HG03342 (cell line): Measurements from ENCODE around the gene C1orf87.
A peak's percentile ranks its signal among the peaks of the same experiment; 100 is the strongest.
"Not testable (repeated sequence)": the region's sequence is repeated elsewhere in the genome, so short reads cannot be mapped to it uniquely, and the experiment has no call there.

Source experiments
- ATAC-seq: cut with Tn5 transposase; IDR thresholded peaks from one replicate; pipeline ENCODE4 v1.9.1; 2021; ENCODE audit warnings: mild to moderate bottlenecking, moderate library complexity; ENCODE audit not compliant: unreplicated experiment

Gene C1orf87

DNA sequence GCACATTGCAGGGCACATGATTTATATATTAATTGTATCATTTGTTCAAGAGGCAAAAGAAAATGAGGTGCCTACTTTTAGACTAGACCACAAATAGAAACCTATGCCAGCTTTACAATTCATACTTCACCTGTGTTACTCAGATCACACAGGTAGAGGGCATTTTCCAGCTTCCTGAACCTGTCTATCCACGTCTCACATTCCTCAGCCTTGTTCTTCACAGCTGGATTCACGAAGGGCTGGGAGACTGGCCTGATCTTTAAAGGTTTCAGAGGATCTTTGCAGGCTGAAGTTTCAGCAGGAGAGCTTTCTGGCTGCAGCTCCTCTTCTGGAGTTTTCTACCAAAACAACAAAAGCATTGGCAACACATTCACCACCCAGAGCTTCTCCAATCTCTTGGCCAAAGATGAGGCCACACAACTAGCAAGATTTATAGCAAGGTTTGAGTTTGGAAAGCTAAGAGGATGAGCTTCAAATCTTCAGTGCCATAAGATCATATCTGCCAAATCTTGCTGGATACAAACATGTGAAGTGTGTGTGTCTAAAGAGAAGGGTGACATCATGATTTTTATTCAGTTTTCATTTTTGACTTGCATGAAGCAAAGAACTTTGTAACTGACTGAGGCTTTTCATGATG lies 76.0 kb downstream of the C1orf87 start:
- ATAC-seq: no peak

DNA sequence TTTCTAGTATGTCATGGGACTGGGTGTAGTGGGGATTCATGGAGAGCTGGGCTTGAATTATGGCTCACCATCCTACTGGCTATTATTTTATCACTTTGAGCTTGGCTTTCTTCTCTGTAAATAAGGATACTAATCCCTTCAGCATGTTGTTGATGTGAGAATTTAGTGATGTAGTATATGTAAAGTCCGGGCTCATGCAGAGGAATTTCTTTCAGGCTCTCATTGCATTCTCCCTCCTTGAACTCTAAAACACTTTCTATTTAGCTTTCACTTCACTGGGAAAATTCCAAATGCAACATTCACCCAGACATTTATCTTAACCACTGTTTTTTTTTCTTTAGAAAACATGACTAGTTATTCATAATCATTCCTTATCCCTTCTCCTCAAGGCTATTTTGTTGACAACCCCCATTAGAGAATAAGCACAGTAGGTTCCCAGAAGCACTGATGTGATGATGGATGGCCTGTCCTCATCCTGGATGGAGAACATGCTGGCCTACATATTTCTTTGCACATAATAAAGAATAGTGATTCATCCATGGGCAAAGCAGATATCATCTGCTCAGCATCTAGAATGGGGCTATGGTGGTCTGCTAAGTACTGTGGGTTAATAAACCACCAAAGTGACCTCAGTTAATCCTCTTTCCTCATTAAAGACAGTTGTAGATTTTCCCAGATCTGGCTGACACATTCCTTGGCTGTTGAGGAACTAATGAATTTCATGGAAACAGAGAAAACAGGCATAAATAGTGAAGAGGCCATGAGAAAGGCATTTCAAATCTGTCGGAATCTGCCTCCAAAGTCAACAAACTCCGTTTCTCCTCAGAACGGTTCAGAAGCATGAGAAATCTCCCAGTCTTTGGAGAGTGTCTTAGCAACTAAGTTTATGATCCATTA lies 79.0 kb downstream of the C1orf87 start:
- no peak for ATAC-seq

DNA sequence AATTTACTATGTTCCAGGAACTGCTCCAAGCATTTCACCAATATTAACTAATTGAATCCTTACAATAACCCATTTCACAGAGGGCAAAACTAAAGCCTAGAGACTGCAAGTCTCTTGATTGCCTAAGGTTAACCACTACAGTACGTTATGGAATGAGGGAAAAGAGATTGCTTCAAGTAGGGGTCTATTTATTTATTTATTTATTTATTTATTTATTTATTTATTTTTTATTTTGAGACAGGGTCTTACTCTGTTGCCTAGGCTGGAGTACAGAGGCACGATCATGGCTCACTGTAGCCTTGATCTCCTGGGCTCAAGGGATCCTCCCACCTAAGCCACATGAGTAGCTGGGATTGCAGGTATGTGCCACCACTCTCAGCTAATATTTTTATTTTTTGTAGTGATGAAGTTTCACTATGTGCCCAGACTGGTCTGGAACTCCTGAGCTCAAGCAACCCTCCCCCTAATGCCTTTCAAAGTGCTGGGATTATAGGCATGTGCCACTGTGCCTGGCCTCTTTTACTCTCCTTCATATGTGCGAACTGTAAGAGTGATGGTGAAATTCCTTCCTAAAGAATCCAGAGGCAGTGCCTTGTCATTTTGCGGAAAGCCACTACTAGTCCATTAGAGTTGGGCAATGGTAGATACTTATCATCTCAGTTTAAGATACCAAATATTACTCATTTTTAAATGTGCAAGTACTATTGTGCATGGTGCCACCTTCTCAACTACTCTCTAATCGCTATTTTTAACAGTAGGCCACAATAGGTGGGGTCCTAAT lies 81.3 kb downstream of the C1orf87 start:
- no peak for ATAC-seq

DNA sequence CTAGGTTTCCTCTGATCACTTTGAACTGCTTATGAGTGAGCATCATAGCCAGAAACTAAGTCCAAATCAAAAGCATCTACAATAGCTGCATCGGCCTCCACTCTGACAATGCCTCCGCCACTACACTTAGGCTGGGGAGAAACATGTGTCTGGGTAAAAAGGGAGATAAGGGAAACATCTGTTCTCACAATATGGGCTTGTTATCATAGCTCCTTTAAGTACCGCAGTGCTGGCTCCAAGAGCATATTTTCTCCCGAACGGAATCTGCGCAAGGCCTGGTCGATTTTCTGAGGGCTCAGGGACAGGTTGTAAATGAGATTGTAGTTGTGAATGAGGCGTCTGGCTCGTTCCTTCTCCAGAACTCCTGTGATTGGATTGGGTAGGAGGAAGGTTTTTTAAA lies 83.1 kb downstream of the C1orf87 start:
- no peak for ATAC-seq

DNA sequence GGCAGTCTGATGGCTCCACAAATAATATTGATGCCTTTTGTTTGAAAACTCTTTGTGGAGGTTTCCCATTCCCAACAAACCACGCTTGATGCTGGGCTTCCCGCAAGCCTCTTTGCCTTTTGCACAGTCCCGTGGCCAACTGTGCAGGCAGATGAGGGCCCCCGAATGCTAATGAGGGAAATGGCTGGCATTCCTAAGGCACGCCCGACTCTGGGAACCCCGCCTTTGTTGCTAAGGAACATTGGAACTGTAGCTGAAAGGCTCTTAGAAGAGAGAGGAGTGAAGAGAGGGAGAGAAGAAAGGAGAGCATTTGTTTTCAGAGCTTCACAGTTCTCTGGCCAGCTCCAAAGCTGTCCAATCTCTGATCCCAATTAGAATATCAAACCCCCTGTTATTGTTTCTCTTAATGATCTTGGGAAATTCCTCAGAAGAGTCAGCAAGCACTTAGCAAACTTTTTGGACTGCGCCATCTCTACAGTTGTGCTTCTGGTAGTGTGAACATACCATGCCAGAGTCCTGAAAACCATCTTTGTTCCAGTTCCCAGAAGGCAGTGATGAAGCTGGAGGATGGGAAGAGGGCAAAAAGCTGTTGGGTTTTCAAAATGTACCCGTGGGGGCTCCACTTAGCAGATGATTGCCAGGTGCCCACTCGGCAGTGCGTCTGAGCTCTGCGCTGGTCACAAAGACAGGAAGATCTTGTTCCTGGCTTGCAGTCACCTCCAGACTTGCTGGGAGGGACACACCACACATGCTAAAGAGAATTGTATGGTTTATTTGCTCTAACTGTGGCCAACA lies 86.9 kb downstream of the C1orf87 start:
- ATAC-seq: no peak

DNA sequence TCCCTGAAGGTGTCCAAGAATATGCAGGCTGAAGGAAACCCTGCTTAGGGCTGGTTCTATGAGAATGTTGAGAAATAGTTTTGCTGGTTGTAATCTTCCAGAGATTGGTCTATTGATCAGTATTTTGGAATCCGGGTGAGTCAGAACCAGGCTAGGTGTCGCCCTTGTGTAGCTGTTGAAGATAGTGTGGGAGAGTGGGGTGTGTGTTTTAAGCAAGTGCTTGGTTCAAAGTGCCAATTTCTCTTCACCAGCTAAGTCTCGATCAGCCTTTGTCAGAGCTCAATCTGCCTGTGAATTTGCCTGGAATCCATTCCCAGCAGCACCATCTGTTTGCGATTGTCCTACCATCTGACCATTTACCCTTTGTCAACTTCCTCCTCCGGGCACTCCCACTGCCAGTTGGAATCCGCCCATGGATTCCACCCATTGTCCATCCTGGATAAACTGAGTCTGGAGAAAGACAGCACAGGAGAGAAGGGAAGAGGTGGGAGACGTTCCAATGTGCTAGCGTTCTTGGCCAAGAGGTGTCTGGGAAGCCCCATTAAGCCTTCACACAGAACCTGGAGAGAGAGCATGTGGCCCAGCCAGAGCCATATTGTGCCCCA lies 87.6 kb downstream of the C1orf87 start:
- no peak for ATAC-seq

DNA sequence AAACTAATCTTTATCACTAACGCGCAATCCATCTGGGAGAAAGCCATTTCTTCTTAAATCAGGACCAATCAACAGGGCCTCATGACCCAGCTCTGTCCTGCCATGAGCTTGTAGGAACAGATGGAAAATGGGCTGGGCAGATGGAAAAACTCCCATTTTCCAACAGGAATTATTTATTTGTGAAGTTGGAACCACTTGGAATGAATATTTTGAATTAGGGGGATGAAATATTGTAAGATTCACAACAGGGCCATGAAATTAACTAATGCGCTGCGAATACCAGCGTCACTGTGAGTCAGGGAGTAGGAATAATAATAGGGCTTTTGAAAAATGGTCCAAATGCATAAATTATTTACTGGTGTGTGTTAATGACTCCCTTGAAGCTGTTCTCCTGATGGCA lies 93.9 kb downstream of the C1orf87 start:
- no peak for ATAC-seq

DNA sequence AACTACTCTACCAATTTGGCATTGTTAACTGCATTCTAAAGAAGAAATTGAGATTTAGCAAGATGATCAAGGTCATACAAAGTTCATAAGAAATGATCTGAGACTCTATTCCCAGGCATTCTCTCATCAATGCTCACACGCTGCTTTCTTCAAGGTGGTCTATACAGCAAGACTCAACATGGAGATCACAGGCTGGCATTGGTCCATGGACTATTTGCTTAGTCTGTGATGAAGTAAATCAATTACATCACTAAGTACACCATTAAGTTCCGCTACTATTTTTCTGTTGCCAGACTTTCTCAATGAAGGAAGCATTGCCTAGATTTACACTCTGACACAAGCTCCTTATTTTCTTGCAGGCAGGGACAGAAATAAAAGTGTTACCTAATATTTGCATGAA lies 95.1 kb downstream of the C1orf87 start:
- no peak for ATAC-seq

DNA sequence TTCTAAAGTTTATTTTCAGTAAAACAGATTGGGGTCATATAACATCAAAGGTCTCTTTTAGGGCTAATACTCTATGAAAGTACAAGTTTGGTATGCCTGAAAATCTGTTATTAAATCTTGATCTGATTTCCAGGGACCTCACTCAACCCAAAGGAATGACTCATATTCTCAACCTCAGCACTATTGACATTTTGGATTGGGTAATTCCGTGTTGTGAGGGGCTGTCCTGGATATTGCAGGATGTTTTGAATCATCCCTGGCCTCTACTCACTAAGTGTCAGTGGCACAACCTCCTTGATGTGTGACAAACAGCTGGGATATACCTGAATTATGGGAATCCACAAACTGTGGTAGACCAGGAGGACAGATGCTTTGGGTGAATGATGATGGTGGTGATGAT lies 95.5 kb downstream of the C1orf87 start:
- ATAC-seq: no peak

DNA sequence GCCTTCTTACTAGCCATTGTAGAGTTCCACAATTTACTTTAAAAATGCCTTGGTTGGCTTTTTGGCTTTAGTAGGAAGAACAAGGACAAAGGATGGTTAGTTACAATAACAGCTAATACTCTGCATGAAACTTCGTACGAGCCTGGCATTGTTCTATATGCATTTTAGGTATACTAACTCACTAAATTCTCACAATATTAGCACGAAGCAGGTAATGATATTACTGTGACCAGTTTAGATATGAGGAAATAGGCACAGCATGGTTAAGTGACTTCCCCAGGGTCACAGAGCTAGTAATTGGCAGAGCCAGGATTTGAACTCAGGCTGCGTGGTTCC lies 96.5 kb downstream of the C1orf87 start:
- peak; percentile 8 for ATAC-seq

DNA sequence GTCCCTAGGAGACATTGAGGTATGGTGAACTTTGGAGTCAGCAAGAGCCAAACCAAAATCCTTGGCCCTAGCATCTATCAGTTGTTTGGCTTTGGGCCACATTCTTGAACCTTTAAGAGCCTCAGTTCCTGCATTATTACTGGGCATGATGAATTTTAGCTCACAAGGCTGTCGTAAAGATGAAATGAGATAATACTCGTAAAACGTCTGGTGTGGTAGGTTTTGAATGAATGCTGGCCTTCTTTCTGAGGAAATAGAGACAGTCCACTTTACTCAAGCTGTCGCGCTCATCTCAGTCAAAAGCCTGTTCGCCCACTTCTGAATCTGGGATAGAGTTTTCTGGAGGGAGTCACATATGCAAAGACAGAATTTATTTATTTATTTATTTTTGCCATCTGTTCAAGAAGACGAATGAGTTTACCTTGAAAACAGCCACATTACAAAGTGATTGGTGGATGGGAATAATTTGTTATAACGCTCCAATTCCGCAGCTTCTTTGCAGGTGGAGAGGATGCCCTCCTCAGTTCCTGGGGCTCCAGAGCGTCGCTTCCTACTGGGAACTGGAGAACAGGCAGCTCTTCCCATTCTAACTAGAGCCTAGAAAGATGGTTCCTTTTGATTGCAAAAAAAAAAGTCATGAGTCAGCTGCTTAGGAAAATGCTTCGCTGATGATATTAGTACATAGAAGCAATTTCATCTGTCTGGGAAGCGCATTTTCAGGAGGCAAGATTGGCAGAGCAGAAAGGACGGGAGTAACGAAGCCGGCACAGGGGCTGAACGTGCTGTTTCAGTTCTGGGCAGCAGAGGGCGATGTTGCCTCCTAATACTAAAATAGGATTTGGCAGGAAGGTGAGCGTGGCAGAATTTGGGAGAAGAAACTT lies 97.1 kb downstream of the C1orf87 start:
- ATAC-seq: peak; percentile 81

DNA sequence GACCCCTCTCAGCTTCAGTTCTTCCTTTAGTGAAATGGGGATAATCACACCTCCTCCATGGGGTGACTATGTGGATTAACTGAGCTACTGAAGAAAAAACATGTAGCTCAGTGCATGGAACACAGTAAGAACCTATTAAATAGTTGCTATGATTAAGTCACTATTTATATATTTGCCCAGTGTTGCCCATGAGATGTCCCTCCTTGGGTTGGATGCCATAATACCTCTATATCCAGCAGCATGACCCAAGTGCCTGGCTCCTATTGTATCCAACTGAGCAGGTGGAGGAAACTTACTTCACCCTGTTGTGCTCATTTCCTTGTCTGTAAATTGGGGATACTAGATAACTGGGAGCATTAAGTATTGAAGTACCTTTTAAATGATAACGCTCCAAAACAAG lies 99.9 kb downstream of the C1orf87 start:
- ATAC-seq: no peak

DNA sequence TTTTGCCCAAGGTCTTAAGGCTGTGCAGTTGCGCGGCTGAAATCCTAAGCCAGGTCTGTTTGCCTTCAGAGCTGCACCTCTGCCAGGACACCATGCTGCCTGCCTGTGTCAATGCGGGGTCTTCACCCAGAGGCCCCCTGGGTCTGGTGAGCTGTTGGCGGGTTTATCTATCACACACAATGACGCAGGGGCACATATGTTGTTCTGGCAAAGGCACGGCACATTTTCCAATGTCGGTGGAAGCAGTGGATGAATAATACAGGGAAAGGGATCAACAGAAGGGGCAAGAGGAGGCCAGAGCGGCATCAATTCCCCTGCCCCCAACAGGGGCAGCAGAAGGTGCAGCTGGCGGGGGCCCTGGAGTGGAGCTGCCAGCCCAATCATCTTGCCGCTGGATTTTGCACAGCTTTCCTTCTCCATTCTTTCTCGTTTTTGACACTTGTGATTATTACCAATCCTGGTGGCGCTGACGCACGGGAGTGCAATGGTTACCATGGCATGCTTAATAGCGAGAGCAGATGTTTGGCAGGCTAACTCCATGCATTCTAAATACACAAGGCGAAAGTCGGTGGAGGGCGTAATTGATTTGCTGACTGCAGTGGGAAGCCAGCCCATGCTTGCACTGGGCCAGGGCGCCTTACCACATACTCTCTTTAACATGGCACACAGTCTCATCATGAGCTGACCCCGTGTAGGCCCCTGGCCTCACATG lies 101.2 kb downstream of the C1orf87 start:
- ATAC-seq: no peak

DNA sequence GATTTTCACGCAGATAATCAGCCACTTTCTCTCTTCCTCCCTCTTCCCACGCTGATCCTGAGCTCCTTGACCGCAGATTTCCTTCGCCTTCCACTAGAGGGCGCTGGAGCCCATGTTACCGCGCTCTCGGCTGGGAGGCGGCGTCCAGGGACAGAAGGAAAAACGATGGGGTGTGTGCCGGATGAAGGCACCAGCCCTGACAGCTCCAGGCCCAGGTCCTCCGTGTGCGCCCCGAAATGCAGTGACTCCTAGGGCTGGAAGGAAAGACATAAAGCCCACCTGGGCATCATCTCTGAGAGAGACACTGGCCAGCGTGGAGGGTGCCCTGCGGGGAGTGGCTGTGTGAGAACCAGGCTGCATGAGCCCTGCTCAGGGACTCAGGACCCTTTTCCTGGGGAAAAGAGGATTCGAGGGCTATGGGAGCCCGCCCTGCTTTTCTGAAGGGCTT lies 102.1 kb downstream of the C1orf87 start:
- peak; percentile 70 for ATAC-seq

DNA sequence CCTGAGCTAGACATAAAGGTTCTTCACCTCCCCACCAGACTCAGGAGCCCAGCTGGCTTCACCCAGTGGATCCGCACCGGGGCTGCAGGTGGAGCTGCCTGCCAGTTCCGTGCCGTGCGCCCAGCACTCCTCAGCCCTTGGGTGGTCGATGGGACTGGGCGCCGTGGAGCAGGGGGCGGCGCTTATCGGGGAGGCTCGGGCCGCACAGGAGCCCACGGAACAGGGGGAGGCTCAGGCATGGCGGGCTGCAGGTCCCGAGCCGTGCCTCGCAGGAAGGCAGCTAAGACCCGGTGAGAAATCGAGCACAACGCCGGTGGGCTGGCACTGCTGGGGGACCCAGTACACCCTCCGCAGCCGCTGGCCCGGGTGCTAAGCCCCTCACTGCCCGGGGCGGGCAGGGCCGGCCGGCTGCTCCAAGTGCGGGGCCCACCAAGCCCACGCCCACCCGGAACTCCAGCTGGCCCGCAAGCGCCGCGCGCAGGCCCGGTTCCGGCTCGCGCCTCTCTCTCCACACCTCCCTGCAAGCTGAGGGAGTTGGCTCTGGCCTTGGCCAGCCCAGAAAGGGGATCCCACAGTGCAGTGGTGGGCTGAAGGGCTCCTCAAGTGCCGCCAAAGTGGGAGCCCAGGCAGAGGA lies 103.9 kb downstream of the C1orf87 start:
- ATAC-seq: not testable (repeated sequence)

DNA sequence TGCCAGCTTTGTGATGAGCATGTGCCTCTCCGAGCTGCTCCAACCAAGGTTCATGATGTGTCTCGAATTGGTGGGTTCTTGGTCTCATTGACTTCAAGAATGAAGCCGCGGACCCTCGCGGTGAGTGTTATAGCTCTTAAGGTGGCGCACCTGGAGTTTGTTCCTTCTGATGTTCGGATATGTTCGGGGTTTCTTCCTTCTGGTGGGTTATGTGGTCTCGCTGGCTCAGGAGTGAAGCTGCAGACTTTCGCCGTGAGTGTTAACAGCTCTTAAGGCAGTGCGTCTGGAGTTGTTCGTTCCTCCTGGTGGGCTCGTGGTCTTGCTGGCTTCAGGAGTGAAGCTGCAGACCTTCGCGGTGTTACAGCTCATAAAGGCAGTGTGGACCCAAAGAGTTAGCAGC lies 104.8 kb downstream of the C1orf87 start:
- ATAC-seq: not testable (repeated sequence)

DNA sequence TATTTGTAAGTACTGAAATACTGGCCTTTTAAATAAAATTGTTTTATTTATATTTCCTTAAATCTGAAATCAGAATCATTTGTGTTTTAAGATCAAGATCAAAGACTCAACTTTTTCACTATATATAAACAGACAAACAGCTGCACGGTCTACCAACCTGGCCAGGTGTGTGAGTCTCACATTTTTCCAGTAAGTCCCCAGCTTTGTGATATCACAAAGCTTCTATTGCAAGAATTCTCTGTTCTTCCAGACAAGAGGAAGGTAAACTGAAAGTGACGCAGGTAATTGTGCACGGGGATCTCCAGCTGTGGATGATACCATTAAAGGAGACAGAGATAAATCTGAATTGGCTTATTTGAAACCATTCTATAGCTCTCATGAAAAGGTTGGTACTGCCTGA lies 105.8 kb downstream of the C1orf87 start:
- ATAC-seq: no peak

DNA sequence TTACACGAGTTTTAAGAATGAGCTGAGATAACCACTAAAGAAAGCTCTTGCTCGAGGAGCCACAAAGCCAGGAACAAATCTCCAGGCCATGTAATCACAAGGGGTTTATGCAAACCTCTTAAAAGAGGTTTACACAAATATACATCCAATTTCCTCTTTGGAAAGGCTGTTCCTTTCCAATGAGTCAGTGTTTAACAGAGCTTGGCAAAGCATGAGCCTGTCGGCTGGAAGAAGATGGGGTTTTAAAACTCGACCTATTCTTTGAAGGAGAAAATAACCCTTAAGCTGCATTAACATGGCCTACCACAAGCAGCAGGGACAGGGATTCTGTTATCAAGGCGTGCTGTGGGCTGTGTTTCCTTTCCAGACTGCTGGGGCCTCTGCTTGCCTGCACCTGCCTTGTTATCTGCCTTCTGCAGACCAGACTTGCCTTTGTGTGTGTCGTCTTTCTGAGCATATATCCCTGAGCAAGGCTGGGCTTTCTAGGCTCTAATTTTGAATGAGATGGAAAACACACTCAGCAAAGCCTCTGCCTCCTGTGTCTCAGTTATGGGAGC lies 106.4 kb downstream of the C1orf87 start:
- ATAC-seq: no peak
